ENCODE measurements around the gene EMILIN3.
A peak's percentile ranks its signal among the peaks of the same experiment; 100 is the strongest.

EMILIN3 gene

DNA sequence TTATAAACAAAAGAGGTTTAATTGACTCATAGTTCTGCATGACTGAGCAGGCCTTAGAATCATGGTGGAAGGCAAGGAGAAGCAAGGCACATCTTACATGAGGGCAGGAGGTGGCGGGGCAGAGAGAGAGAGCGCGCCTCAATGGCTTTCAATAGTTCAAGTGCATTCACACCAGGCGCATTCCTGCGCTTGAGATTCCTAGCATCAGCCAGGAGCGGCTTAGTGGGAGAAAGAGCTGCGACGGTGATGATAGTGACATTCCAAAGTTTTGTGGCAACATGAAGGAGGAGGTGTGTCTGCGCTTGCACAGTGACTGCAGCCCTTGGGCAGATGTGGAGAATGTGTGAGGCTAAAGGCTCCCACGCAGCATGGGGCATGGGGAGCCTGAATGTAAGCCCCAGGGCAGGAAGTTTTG is 25.0 kb upstream of the EMILIN3 start:
- no peak for DNase-seq

DNA sequence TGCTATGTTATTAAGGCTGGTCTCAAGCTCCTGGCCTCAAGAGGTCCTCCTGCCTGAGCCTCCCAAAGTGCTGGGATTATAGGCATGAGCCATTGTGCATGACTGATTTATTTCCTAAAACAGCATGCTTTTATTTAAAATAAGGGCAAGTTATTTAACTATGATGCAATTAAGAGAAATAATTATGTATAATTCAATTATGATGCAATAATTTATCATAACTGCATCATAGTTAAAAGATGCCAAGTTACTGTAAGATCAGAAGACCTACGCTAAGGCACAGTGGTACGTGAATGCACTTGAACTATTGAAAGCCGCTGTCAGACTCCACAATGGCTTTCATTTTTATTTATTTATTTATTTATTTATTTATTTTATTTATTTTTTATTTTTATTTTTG is 24.3 kb upstream of the EMILIN3 start:
- DNase-seq, result no peak

DNA sequence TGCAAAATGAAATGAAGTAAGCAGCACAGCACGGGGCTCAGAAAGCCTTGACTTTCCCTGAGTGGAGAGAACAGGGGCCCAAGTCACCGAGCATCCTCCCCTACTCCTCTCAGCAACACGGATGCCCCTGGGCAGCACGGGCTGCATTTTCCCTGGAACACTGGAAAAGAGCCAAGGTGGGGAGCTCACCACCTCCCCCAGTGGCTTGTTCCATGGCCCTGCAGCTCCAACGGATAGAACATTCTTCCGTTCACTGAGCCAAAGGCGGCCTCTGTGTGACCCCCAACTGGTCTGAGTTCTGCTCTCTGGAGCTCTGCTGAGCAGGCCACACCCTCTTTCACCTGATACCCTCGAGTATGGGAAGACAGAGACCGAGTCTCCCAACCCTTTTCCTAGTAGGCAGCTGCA is 20.8 kb upstream of the EMILIN3 start:
- DNase-seq, result no peak

GRCh38 chr20:41386502-41387427 is 20.1 kb upstream of the EMILIN3 start:
- no peak for DNase-seq

DNA sequence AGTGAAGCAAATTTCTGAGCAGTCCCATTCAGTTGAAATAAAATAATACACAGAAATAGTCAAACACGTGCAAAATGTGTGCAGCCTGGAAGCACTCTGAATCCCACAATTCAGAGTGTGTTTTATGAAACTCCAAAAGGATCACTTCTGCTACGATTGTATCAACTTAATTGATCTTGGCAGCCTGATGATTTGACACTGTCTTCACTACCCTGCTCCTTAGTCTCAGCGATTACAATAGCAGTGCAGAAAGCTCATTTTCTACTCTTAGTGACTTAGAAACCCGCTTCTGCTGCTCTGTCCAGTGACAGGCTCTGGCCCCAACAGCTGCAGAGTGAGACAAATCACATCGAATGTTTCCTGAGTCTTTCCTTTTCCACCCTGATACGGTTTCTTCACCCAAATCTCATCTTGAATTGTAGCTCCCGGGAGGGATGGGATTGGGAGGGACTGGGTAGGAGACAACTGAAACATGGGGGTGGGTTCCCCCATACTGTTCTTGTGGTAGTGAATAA is 16.2 kb upstream of the EMILIN3 start:
- no peak for DNase-seq

DNA sequence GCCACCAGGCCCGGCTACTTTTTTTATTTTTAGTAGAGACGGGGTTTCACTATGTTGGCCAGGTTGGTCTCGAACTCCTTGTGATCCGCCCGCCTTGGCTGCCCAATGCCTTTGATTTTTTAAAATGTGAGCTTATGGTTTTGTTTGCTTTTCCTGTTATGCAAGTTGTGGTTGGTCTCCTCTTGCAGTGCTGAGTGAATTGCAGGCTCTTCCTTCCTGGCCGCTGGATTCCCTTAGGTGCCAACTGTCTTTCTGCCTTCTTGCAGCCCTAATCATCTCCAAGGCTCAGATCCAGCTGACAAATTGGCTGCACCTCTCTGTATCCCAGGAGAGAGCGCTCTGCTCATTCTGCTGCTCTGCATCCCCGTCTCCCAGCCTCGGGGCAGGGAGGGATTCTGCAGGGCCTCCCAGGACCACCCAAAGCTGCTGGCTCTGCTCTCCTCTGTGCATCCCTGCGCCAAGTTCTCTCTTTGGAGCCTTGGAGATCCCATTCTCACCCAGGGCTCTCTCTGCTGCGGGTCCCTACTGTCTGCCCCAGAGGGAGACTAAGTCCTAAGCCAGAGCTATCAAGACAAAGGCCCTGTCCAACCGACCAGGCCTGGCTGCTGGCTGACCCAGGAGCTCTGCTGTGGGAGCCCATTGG is 14.1 kb upstream of the EMILIN3 start:
- DNase-seq, result peak; percentile 67

GRCh38 chr20:41379551-41379950 is 12.9 kb upstream of the EMILIN3 start:
- peak; percentile 5 for DNase-seq

- no peak for DNase-seq
These were observed 10.7 kb upstream of the EMILIN3 start for GRCh38 chr20:41377275-41377674.

GRCh38 chr20:41376349-41376748 is 9.7 kb upstream of the EMILIN3 start:
- DNase-seq, result no peak

DNA sequence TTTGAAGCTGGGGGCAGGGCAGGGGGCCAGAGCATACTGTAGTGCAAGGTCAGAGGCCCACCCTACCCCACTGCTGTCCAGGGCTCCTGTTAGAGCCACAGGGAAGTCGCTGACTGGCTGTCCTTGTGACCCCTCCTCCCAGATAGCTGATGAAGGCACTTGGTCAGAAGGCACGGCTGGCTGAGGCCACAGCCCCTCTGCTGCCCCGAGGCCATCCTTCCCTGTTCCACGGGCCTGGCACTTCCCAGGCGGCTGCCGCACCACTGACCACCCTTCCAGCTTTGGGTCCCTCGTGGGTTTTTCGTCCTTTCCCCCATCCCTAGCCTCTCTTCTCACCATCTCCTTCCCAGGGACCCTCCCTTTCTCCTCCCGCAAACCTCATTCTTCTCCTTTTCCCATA is 9.2 kb upstream of the EMILIN3 start:
- DNase-seq, result no peak

- no peak for DNase-seq
These were observed 7.6 kb upstream of the EMILIN3 start for GRCh38 chr20:41373931-41374920.

GRCh38 chr20:41373251-41373783 is 6.7 kb upstream of the EMILIN3 start:
- no peak for DNase-seq

- DNase-seq, result no peak
These were observed 4.8 kb upstream of the EMILIN3 start for GRCh38 chr20:41371371-41371770.

- no peak for DNase-seq
These were observed 3.6 kb upstream of the EMILIN3 start for GRCh38 chr20:41370176-41370575.

- no peak for DNase-seq
These were observed 3.1 kb upstream of the EMILIN3 start for GRCh38 chr20:41369673-41370072.

- no peak for DNase-seq
These were observed 1.3 kb upstream of the EMILIN3 start for GRCh38 chr20:41367956-41368355.

DNA sequence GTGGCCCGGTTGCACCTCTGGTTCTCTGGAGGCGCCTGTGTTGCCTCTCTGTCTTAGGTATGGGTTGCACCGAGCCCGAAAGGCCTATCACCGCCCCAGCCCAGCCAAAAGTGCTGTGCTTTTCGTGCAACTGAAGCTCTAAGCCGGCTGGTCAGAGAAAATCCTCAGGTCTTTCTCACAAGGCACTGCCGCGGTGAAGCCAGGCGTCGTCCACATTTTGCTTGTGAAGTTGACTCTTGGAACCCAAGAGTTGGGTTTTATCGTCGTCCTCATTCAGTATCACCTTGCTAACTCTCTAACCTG is 726 bp upstream of the EMILIN3 start:
- no peak for DNase-seq

- no peak for DNase-seq
These were observed 657 bp downstream of the EMILIN3 start for GRCh38 chr20:41365777-41366545.

GRCh38 chr20:41364967-41365765 is 1.5 kb downstream of the EMILIN3 start:
- DNase-seq, result no peak

GRCh38 chr20:41364236-41364855 is 2.3 kb downstream of the EMILIN3 start:
- DNase-seq, result no peak

DNA sequence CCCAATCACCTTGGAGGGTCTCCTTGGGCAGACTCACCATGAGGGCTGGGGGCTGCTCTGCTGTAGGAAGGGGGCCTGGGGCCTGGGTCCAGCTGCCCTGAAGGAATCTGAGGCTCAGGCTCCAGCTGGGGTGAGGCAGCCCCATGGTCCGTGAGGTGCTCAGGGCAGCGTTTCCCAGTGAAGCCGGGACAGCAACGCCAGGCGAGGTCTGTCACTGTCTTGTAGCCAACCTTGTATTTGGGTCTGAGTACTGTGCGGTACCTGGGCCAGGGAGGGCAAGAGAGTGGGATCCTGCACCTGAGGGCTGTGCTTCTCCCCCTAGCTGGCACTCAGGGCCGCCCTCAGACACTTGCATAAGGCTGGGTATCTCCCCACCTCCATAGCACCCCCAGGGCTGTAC is 3.0 kb downstream of the EMILIN3 start:
- no peak for DNase-seq
